ENCODE measurements around the gene KISS1R.

The KISS1R gene

GRCh38 chr19:899336-900042 is 17.6 kb upstream of the KISS1R start:
- no peak for DNase-seq (ENCODE audit: low read depth in 2 of 2)

- DNase-seq (ENCODE audit: low read depth in 2 of 2) = no peak
These were observed 17.2 kb upstream of the KISS1R start for GRCh38 chr19:900043-900301.

GRCh38 chr19:900302-901111 is 16.6 kb upstream of the KISS1R start:
- no peak for DNase-seq (ENCODE audit: low read depth in 2 of 2)

- DNase-seq (ENCODE audit: low read depth in 2 of 2) = no peak
These were observed 15.7 kb upstream of the KISS1R start for GRCh38 chr19:901216-902092.

- DNase-seq (ENCODE audit: low read depth in 2 of 2) = no peak
These were observed 15.1 kb upstream of the KISS1R start for GRCh38 chr19:902093-902370.

GRCh38 chr19:902446-903226 is 14.5 kb upstream of the KISS1R start:
- no peak for DNase-seq (ENCODE audit: low read depth in 2 of 2)

- DNase-seq (ENCODE audit: low read depth in 2 of 2) = no peak
These were observed 13.8 kb upstream of the KISS1R start for GRCh38 chr19:903266-903797.

GRCh38 chr19:904545-904944 is 12.6 kb upstream of the KISS1R start:
- DNase-seq (ENCODE audit: low read depth in 2 of 2) = no peak

- DNase-seq (ENCODE audit: low read depth in 2 of 2) = no peak
These were observed 10.7 kb upstream of the KISS1R start for GRCh38 chr19:906480-906879.

- no peak for DNase-seq (ENCODE audit: low read depth in 2 of 2)
These were observed 9.8 kb upstream of the KISS1R start for GRCh38 chr19:907183-907853.

GRCh38 chr19:911197-912033 is 5.7 kb upstream of the KISS1R start:
- no peak for DNase-seq (ENCODE audit: low read depth in 2 of 2)

- no peak for DNase-seq (ENCODE audit: low read depth in 2 of 2)
These were observed 4.7 kb upstream of the KISS1R start for GRCh38 chr19:912181-913079.

- DNase-seq (ENCODE audit: low read depth in 2 of 2) = no peak
These were observed 3.9 kb upstream of the KISS1R start, which contains the start of gene R3HDM4 for GRCh38 chr19:913080-913748. R3HDM4 (minus strand) TSS chr19:913219; CDS start chr19:913157, 62 bp downstream.

- DNase-seq (ENCODE audit: low read depth in 2 of 2) = no peak
These were observed 349 bp upstream of the KISS1R start for GRCh38 chr19:916645-917322.

GRCh38 chr19:918152-918437 is 962 bp downstream of the KISS1R start:
- no peak for DNase-seq (ENCODE audit: low read depth in 2 of 2)

- no peak for DNase-seq (ENCODE audit: low read depth in 2 of 2)
These were observed 1.5 kb downstream of the KISS1R start for GRCh38 chr19:918481-919198.

GRCh38 chr19:919199-920050 is 2.3 kb downstream of the KISS1R start:
- DNase-seq (ENCODE audit: low read depth in 2 of 2) = no peak

Measured in fibroblast of skin of left biceps (primary cell).